H1 (cell line): ENCODE data around the gene NDUFA11. TPM values are rescaled to one million over a fixed set of nuclear protein-coding genes. Genes with fewer than 3 reads are reported as not detected.

ENCODE experiments used
- CTCF ChIA-PET: fragments of 300-600 bp; sonication (Branson Sonifier 250); formaldehyde crosslinking; loops from one replicate; lab custom pipeline; 2021; ENCODE audit not compliant: partially characterized antibody; lab: Charles Lee
- POLR2A ChIA-PET: fragments of 300-600 bp; sonication (Branson Sonifier 250); formaldehyde crosslinking; loops from one replicate; lab custom pipeline; 2021; ENCODE audit warnings: inconsistent platforms; ENCODE audit not compliant: partially characterized antibody; lab: Charles Lee
- DNase-seq, 2 experiments: peaks; one replicate each; pipeline versions ENCODE4 v3.0.0 to v3.0.0-alpha.2; 2010 to 2022; ENCODE audit warnings: low spot score in 2 of 2, low read depth in 1 of 2, mixed read lengths in 1 of 2
- FAIRE-seq: peaks from 2 replicates; lab custom pipeline; 2011; peaks lifted over from hg19 to GRCh38; lab: Jason Lieb, UNC
- H2AFZ ChIP-seq: 2 replicates; pipeline ENCODE4 v1.8.1; 2012; ENCODE audit warnings: low read length, inconsistent platforms
- H2AK5ac ChIP-seq: 2 replicates; pipeline ENCODE4 v1.6.1; 2013; ENCODE audit warnings: low read depth, low read length
- H2BK120ac ChIP-seq: replicated peaks from 2 replicates; pipeline ENCODE3; 2013; ENCODE audit warnings: low read depth, low read length, inconsistent platforms
- H2BK12ac ChIP-seq: 2 replicates; pipeline ENCODE4 v1.6.1; 2013; ENCODE audit warnings: low read depth, low read length
- H2BK15ac ChIP-seq: 2 replicates; pipeline ENCODE4 v1.6.1; 2013; ENCODE audit warnings: low read length
- H2BK20ac ChIP-seq: 2 replicates; pipeline ENCODE4 v1.6.1; 2013; ENCODE audit warnings: low read length
- H2BK5ac ChIP-seq: 2 replicates; pipeline ENCODE4 v1.6.1; 2013; ENCODE audit warnings: low read depth, low read length
- H3K14ac ChIP-seq: 2 replicates; pipeline ENCODE4 v1.6.1; 2013; ENCODE audit warnings: inconsistent platforms; ENCODE audit not compliant: insufficient read length
- H3K18ac ChIP-seq: 2 replicates; pipeline ENCODE4 v1.6.1; 2013; ENCODE audit warnings: low read length; ENCODE audit errors: extremely low read depth
- H3K23ac ChIP-seq: 2 replicates; pipeline ENCODE4 v1.6.1; 2013; ENCODE audit warnings: inconsistent platforms; ENCODE audit not compliant: insufficient read length
- H3K23me2 ChIP-seq: 2 replicates; pipeline ENCODE4 v1.6.1; 2013; ENCODE audit warnings: low read depth, low read length
- H3K27ac ChIP-seq: 2 replicates; pipeline ENCODE4 v1.6.1; 2011; ENCODE audit warnings: low read depth, low read length, inconsistent platforms
- H3K27me3 ChIP-seq, 4 experiments: replicated peaks in 1 of 4; 1 replicate in 1 of 4; 2 replicates in 3 of 4; pipeline versions ENCODE4 v1.6.1 to v1.8.1; 2011 to 2013; ENCODE audit warnings: low read length in 3 of 4, mild to moderate bottlenecking in 3 of 4, inconsistent platforms in 2 of 4, mixed read lengths in 2 of 4, moderate library complexity in 1 of 4; ENCODE audit not compliant: control insufficient read depth in 3 of 4, insufficient read depth in 3 of 4; ENCODE audit errors: extremely low read depth in 1 of 4
- H3K36me3 ChIP-seq, 4 experiments: 2 replicates each; pipeline versions ENCODE4 v1.6.1 to v1.8.1; 2011 to 2013; ENCODE audit warnings: mild to moderate bottlenecking in 4 of 4, low read length in 3 of 4, moderate library complexity in 2 of 4, control low read depth in 1 of 4, inconsistent platforms in 1 of 4; ENCODE audit not compliant: insufficient read depth in 4 of 4, control insufficient read depth in 2 of 4
- H3K4ac ChIP-seq: replicated peaks from 2 replicates; pipeline ENCODE3; 2013; ENCODE audit warnings: low read length, low read depth, mixed read lengths, inconsistent platforms; ENCODE audit not compliant: insufficient read length
- H3K4me1 ChIP-seq, 4 experiments: replicated peaks in 1 of 4; 1 replicate in 1 of 4; 2 replicates in 3 of 4; pipeline versions ENCODE4 v1.6.1 to v1.8.1; 2011 to 2013; ENCODE audit warnings: low read length in 3 of 4, inconsistent platforms in 2 of 4, mixed read lengths in 1 of 4; ENCODE audit not compliant: insufficient read depth in 4 of 4, control insufficient read depth in 3 of 4
- H3K4me2 ChIP-seq, 2 experiments: 2 replicates each; pipeline versions ENCODE4 v1.6.1 to v1.8.1; 2011 to 2013; ENCODE audit warnings: low read depth in 2 of 2, low read length in 2 of 2, control low read depth in 1 of 2, inconsistent platforms in 1 of 2, mild to moderate bottlenecking in 1 of 2; ENCODE audit not compliant: insufficient read depth in 1 of 2
- H3K4me3 ChIP-seq, 4 experiments: fragments of 200-600, 300-600 bp in 1 of 4; sonication (generic), shearing (Covaris generic), sonication (Bioruptor Twin) in 1 of 4; 2 replicates each; pipeline versions ENCODE4 v1.5.1 to v1.8.1; 2011 to 2016; ENCODE audit warnings: low read length in 4 of 4, low read depth in 3 of 4, control low read depth in 2 of 4, inconsistent platforms in 2 of 4, mild to moderate bottlenecking in 2 of 4, mixed read lengths in 1 of 4, moderate library complexity in 1 of 4; ENCODE audit not compliant: insufficient read depth in 2 of 4; ENCODE audit errors: extremely low read depth in 1 of 4
- H3K56ac ChIP-seq: replicated peaks from 2 replicates; pipeline ENCODE3; 2013; ENCODE audit warnings: low read depth, mild to moderate bottlenecking, mixed read lengths, low read length, inconsistent platforms; ENCODE audit not compliant: insufficient read length
- H3K79me1 ChIP-seq: 2 replicates; pipeline ENCODE4 v1.6.1; 2013; ENCODE audit warnings: low read depth, low read length, control low read depth
- H3K79me2 ChIP-seq, 2 experiments: 2 replicates each; pipeline versions ENCODE4 v1.6.1 to v1.8.1; 2012 to 2013; ENCODE audit warnings: low read length in 2 of 2, mild to moderate bottlenecking in 2 of 2, inconsistent platforms in 1 of 2; ENCODE audit not compliant: insufficient read depth in 2 of 2, control insufficient read depth in 1 of 2
- H3K9ac ChIP-seq, 4 experiments: replicated peaks in 1 of 4; 1 replicate in 1 of 4; 2 replicates in 3 of 4; pipeline versions ENCODE4 v1.6.1 to v1.8.1; 2011 to 2013; ENCODE audit warnings: low read depth in 3 of 4, low read length in 3 of 4, control low read depth in 2 of 4, mild to moderate bottlenecking in 2 of 4, moderate library complexity in 2 of 4, inconsistent platforms in 1 of 4; ENCODE audit errors: extremely low read depth in 1 of 4
- H3K9me3 ChIP-seq, 2 experiments: 2 replicates each; pipeline versions ENCODE4 v1.6.1 to v1.8.1; 2012 to 2013; ENCODE audit warnings: mild to moderate bottlenecking in 2 of 2, moderate library complexity in 2 of 2, control low read depth in 1 of 2, inconsistent platforms in 1 of 2, low read depth in 1 of 2, low read length in 1 of 2, mixed read lengths in 1 of 2; ENCODE audit not compliant: insufficient read depth in 2 of 2
- H4K20me1 ChIP-seq, 2 experiments: replicated peaks in 1 of 2; 2 replicates each; pipeline versions ENCODE3 to v1.8.1; 2011 to 2013; ENCODE audit warnings: inconsistent platforms in 2 of 2, low read length in 2 of 2, mild to moderate bottlenecking in 1 of 2; ENCODE audit not compliant: insufficient read depth in 2 of 2, control insufficient read depth in 1 of 2
- H4K5ac ChIP-seq: 2 replicates; pipeline ENCODE4 v1.6.1; 2013; ENCODE audit warnings: low read length, low read depth, mixed read lengths, inconsistent platforms; ENCODE audit not compliant: insufficient read length
- H4K8ac ChIP-seq: 2 replicates; pipeline ENCODE4 v1.8.0; 2013; ENCODE audit warnings: mild to moderate bottlenecking, moderate library complexity, low read length, inconsistent platforms; ENCODE audit not compliant: insufficient read depth; ENCODE audit errors: extremely low read depth
- H4K91ac ChIP-seq: replicated peaks from 2 replicates; pipeline ENCODE3; 2013; ENCODE audit warnings: low read length, mixed read lengths, inconsistent platforms; ENCODE audit not compliant: insufficient read length
- CBX5 ChIP-seq: fragments of 300-800, 300-1000 bp; sonication (generic); IDR thresholded peaks from 2 replicates; pipeline ENCODE4 v1.7.1; 2016; ENCODE audit warnings: antibody characterized with exemption, low read length, low read depth
- CBX8 ChIP-seq: fragments of 300-800, 300-1000 bp; sonication (generic); IDR thresholded peaks from 2 replicates; pipeline ENCODE4 v1.7.1; 2016; ENCODE audit warnings: low read depth, low read length, borderline replicate concordance
- CHD1 ChIP-seq: IDR thresholded peaks from 2 replicates; pipeline ENCODE4 v1.6.1; 2012; ENCODE audit warnings: low read depth, low read length, improper control_type of control experiment
- EZH2 ChIP-seq: fragments of 200-600 bp; sonication (generic); IDR thresholded peaks from 2 replicates; pipeline ENCODE4 v1.7.1; 2012; ENCODE audit warnings: low read depth, mild to moderate bottlenecking, moderate library complexity, low read length, inconsistent platforms; ENCODE audit not compliant: severe bottlenecking
- HDAC2 ChIP-seq, 2 experiments: fragments of 300-600 bp in 1 of 2; sonication (generic) in 1 of 2; IDR thresholded peaks; 2 replicates each; pipeline ENCODE4 v1.6.1; 2011 to 2012; ENCODE audit warnings: low read depth in 2 of 2, low read length in 2 of 2, mild to moderate bottlenecking in 2 of 2, moderate library complexity in 2 of 2, borderline replicate concordance in 1 of 2, inconsistent platforms in 1 of 2
- JUND ChIP-seq: IDR thresholded peaks from 2 replicates; pipeline ENCODE4 v1.6.1; 2011; ENCODE audit warnings: mild to moderate bottlenecking, improper control_type of control experiment, low read length
- MAFK ChIP-seq: IDR thresholded peaks from 2 replicates; pipeline ENCODE4 v1.6.1; 2012; ENCODE audit warnings: low read depth, mild to moderate bottlenecking, improper control_type of control experiment, low read length
- RAD21 ChIP-seq, 2 experiments: IDR thresholded peaks in 1 of 2; conservative IDR thresholded peaks in 1 of 2; 2 replicates each; pipeline ENCODE4 v1.6.1; 2011; ENCODE audit warnings: low read depth in 2 of 2, low read length in 2 of 2, improper control_type of control experiment in 1 of 2, inconsistent platforms in 1 of 2, mild to moderate bottlenecking in 1 of 2, moderate library complexity in 1 of 2
- RNF2 ChIP-seq: fragments of 200-900, 300-1000 bp; sonication (generic); IDR thresholded peaks from 2 replicates; pipeline ENCODE4 v1.7.1; 2016; ENCODE audit warnings: borderline replicate concordance, low read depth, mild to moderate bottlenecking, antibody characterized with exemption, low read length; ENCODE audit not compliant: poor library complexity, severe bottlenecking; ENCODE audit errors: missing control alignments
- RXRA ChIP-seq: IDR thresholded peaks from 2 replicates; pipeline ENCODE4 v1.6.1; 2011; ENCODE audit warnings: low read depth, mild to moderate bottlenecking, low read length, moderate library complexity; ENCODE audit not compliant: insufficient read depth
- SP2 ChIP-seq: IDR thresholded peaks from 2 replicates; pipeline ENCODE4 v1.6.1; 2012; ENCODE audit warnings: mild to moderate bottlenecking, low read length, inconsistent platforms
- TEAD4 ChIP-seq: IDR thresholded peaks from 2 replicates; pipeline ENCODE4 v1.6.1; 2012; ENCODE audit warnings: low read depth, low read length, inconsistent platforms, mixed read lengths
- WGBS, 2 experiments: shearing (Covaris generic) in 1 of 2; methylation state at CpG; one replicate each; pipeline versions ENCODE4 v1.1.6 to v1.1.7; 2013 to 2015; ENCODE audit warnings: low lambda C conversion rate in 2 of 2, mixed read lengths in 2 of 2, inconsistent platforms in 1 of 2, low coverage in 1 of 2, missing lambda C conversion rate in 1 of 2; ENCODE audit not compliant: insufficient replicate concordance in 2 of 2, insufficient coverage in 1 of 2, insufficient read length in 1 of 2; ENCODE audit errors: extremely low coverage in 1 of 2, missing lambda C conversion rate in 1 of 2; 5-methylcytosine and 5-hydroxymethylcytosine counted together
- polyA plus RNA-seq, 7 experiments: library from polyadenylated mRNA; depleted of rRNA in 3 of 7; stranded (reverse) in 5 of 7; unstranded in 2 of 7; fragments of >200 nt in 5 of 7; fragments of 200-250 nt in 2 of 7; gene quantifications; 1 replicate in 5 of 7; 2 replicates in 1 of 7; 4 replicates in 1 of 7; pipeline versions ENCODE4 v1.2.1 to v1.2.3, GENCODE V29; 2011 to 2013; ENCODE audit warnings: missing spikeins in 2 of 7, mixed read lengths in 2 of 7
- total RNA-seq: library from RNA; stranded (reverse); fragmentation: NEBNext Ultra II Directional; extraction: Animal tissue kit (Norgen Biotek cat#: 25700); gene quantifications from 2 replicates; pipeline ENCODE4 v1.2.1, GENCODE V29; 2021

The NDUFA11 gene
- total and polyA plus RNA-seq, 2 of the 8 experiments (the other 6 are each of a cell fraction or from before 2014, with no cell fraction given), result 205 to 1,037 TPM

GRCh38 chr19:5943623-5944022, 40.0 kb upstream of the NDUFA11 start:
- Histone ChIP-seq H3K4me3 (no peak overlapping the region), H3K36me3 (peaks cover 0 to 21% (median 9%) of the 10 kb centered on the region in 4 experiments; a peak in 5 of 8 replicates), H3K4me1 (peaks cover 0 to 1% (median 0%) of the 10 kb centered on the region in 4 experiments; a peak in 4 of 7 replicates), H3K27ac (no peak overlapping the region), H2BK12ac (no peak overlapping the region), H3K4ac (no peak overlapping the region), H2BK20ac (no peak overlapping the region), H3K56ac (no peak overlapping the region), H3K18ac (no peak overlapping the region), H3K9me3 (no peaks in the 10 kb centered on the region), H3K4me2 (no peak overlapping the region), H3K27me3 (no peaks in the 10 kb centered on the region), H3K79me2 (peaks cover 0 to 61% of the 10 kb centered on the region in 2 experiments; a peak in 3 of 4 replicates), H4K91ac (no peak overlapping the region), H2BK120ac (no peak overlapping the region), H3K9ac (0 out of 7 replicates have a peak overlapping the region, but pooled peaks of 1 of the 4 experiments have one; percentile 11), H3K23ac (no peak overlapping the region), H3K14ac (no peak overlapping the region), H2BK15ac (no peak overlapping the region), H4K5ac (no peak overlapping the region), H2BK5ac (0 out of 2 replicates have a peak overlapping the region, but pooled peaks have one; percentile 24), H2AK5ac (no peak overlapping the region), H4K20me1 (peaks cover 30 to 35% of the 10 kb centered on the region in 2 experiments), H3K79me1 (peaks cover 21% of the 10 kb centered on the region), H2AFZ (no peak overlapping the region), H4K8ac (no peak overlapping the region), H3K23me2 (no peaks in the 10 kb centered on the region)
- 85% methylated on average over 10 of the region's 10 CpGs; no CpG with 5 or more reads in 1 of the 2 experiments for WGBS, 2 experiments
- ChIA-PET CTCF (interaction anchor here (0.6 to 2.5 kb wide), 9 partner anchors 8 to 1322 kb away, joined by 3 to 10 read pairs (median 3); no protein-coding TSS in a partner anchor), POLR2A (interaction anchor here (0.6 to 1.9 kb wide), 3 partner anchors 8 to 115 kb away, joined by 3 to 4 read pairs (median 4); no protein-coding TSS in a partner anchor)
- TF ChIP-seq EZH2 (no peak), JUND (no peak), RXRA (no peak), CHD1 (no peak), HDAC2 (IDR thresholded peaks at IDR 0.05; ENCODE audit: borderline replicate concordance in 1 of 2, low read depth in 2 of 2, low read length in 2 of 2) (no peak), SP2 (no peak), RAD21 (IDR thresholded peaks at IDR 0.05 in 1 of 2, conservative IDR thresholded peaks at IDR 0.05 in 1 of 2; ENCODE audit: low read depth in 2 of 2, low read length in 2 of 2) (no peak), MAFK (no peak), TEAD4 (no peak), CBX8 (no peak), RNF2 (no peak), CBX5 (no peak)
- FAIRE-seq (no peak), DNase-seq (no peak)
